Panc1 (cell line): Measurements from ENCODE around the gene RALGAPB. TPM values are rescaled to one million over a fixed set of nuclear protein-coding genes. Genes with fewer than 3 reads are reported as not detected.

Experiments used
- ATAC-seq: fragments of 200-7000 bp; cut with Tn5 transposase; 2 replicates; pipeline ENCODE4 v1.9.1; 2020; ENCODE audit warnings: mild to moderate bottlenecking, moderate library complexity
- BruUV-seq: library from RNA; stranded (reverse); fragments of 400-500 nt; replicated peaks from 2 replicates; lab custom pipeline; 2021; lab: Mats Ljungman, UMichigan
- CTCF ChIA-PET: fragments of 300-600 bp; sonication (Branson Sonifier 250); formaldehyde crosslinking; loops from one replicate; lab custom pipeline; 2022; ENCODE audit warnings: antibody characterized with exemption; lab: Charles Lee
- POLR2A ChIA-PET: fragments of 300-600 bp; sonication (Branson Sonifier 250); formaldehyde crosslinking; loops from one replicate; lab custom pipeline; 2022; ENCODE audit warnings: antibody characterized with exemption; lab: Charles Lee
- DNase-seq: peaks from one replicate; pipeline ENCODE4 v3.0.0-alpha.2; 2010; ENCODE audit warnings: low read depth, low spot score
- H3K27ac ChIP-seq: 2 replicates; pipeline ENCODE4 v1.5.1; 2011; ENCODE audit warnings: mild to moderate bottlenecking, low read length, inconsistent platforms
- H3K27me3 ChIP-seq: fragments of 200-500 bp; sonication (Bioruptor generic); 2 replicates; pipeline ENCODE4 v1.6.0; 2014; ENCODE audit warnings: low read length, inconsistent platforms; ENCODE audit not compliant: control insufficient read depth, insufficient read depth
- H3K36me3 ChIP-seq: fragments of 200-500 bp; sonication (Bioruptor generic); 2 replicates; pipeline ENCODE4 v1.5.1; 2014; ENCODE audit warnings: inconsistent platforms, mild to moderate bottlenecking, low read length, moderate library complexity; ENCODE audit not compliant: control insufficient read depth, insufficient read depth
- H3K4me1 ChIP-seq: 2 replicates; pipeline ENCODE4 v1.5.1; 2011; ENCODE audit warnings: inconsistent platforms, mild to moderate bottlenecking, low read length, moderate library complexity; ENCODE audit not compliant: control insufficient read depth, insufficient read depth
- H3K4me3 ChIP-seq, 2 experiments: 2 replicates each; pipeline ENCODE4 v1.5.1; 2011 to 2012; ENCODE audit warnings: low read depth in 2 of 2, low read length in 2 of 2, mild to moderate bottlenecking in 2 of 2, inconsistent platforms in 1 of 2, moderate library complexity in 1 of 2
- H3K9me3 ChIP-seq: fragments of 200-500 bp; sonication (Bioruptor generic); 2 replicates; pipeline ENCODE4 v1.5.1; 2014; ENCODE audit warnings: low read depth, mild to moderate bottlenecking, inconsistent platforms, low read length, moderate library complexity; ENCODE audit not compliant: control insufficient read depth, insufficient read depth
- POLR2AphosphoS5 ChIP-seq: IDR thresholded peaks from 2 replicates; pipeline ENCODE4 v1.6.1; 2012; ENCODE audit warnings: mild to moderate bottlenecking, low read depth, low read length, moderate library complexity
- SIN3A ChIP-seq: IDR thresholded peaks from 2 replicates; pipeline ENCODE4 v1.6.1; 2012; ENCODE audit warnings: low read depth, mild to moderate bottlenecking, low read length, moderate library complexity, borderline replicate concordance; ENCODE audit not compliant: insufficient read depth
- TCF7L2 ChIP-seq: IDR thresholded peaks from 2 replicates; pipeline ENCODE4 v1.6.1; 2011; ENCODE audit warnings: mild to moderate bottlenecking, low read depth, low read length, inconsistent platforms
- in situ Hi-C: cut with HindIII; loops from 2 replicates; pipeline ENCODE4 v1.10.0; 2016; ENCODE audit warnings: low sequenced_read_pairs, low pct_unique_long_range_greater_than_20kb
- intact Hi-C: fragments of 100-400 bp; cut with micrococcal nuclease; formaldehyde crosslinking; loops from one replicate; pipeline ENCODE4 v1.10.0; 2022; ENCODE audit not compliant: unreplicated experiment
- total RNA-seq: library from RNA; stranded (reverse); gene quantifications from one replicate; pipeline ENCODE4 v1.2.1, GENCODE V29; 2021; ENCODE audit not compliant: unreplicated experiment
- TF ChIP-seq, protein P1 (sequence below), 2 experiments: IDR thresholded peaks; 2 replicates each; pipeline ENCODE4 v1.6.1; 2011 to 2012; ENCODE audit warnings: low read depth in 2 of 2, control low read depth in 1 of 2, low read length in 1 of 2, mild to moderate bottlenecking in 1 of 2, moderate library complexity in 1 of 2; ENCODE audit not compliant: insufficient read depth in 1 of 2
- TF ChIP-seq, protein P2 (sequence below): fragments of 450-650 bp; IDR thresholded peaks from 2 replicates; pipeline ENCODE4 v1.5.1; 2017; ENCODE audit warnings: mild to moderate bottlenecking

RALGAPB gene
- total RNA-seq, 1 experiment from 2014 or later = 33.1 TPM

- in situ Hi-C loops (no loop called here), intact Hi-C loops (no loop called here)
- no peaks in the 10 kb centered on the region for H3K9me3 ChIP-seq
- DNase-seq (no peak), ATAC-seq (no peak)
- H3K36me3 ChIP-seq = no peaks in the 10 kb centered on the region
- H3K4me1 ChIP-seq = no peaks in the 10 kb centered on the region
- TF ChIP-seq POLR2AphosphoS5 = no peak
- TF ChIP-seq SIN3A = no peak
- no peak for TF ChIP-seq TCF7L2
- TF ChIP-seq, protein P1, sequence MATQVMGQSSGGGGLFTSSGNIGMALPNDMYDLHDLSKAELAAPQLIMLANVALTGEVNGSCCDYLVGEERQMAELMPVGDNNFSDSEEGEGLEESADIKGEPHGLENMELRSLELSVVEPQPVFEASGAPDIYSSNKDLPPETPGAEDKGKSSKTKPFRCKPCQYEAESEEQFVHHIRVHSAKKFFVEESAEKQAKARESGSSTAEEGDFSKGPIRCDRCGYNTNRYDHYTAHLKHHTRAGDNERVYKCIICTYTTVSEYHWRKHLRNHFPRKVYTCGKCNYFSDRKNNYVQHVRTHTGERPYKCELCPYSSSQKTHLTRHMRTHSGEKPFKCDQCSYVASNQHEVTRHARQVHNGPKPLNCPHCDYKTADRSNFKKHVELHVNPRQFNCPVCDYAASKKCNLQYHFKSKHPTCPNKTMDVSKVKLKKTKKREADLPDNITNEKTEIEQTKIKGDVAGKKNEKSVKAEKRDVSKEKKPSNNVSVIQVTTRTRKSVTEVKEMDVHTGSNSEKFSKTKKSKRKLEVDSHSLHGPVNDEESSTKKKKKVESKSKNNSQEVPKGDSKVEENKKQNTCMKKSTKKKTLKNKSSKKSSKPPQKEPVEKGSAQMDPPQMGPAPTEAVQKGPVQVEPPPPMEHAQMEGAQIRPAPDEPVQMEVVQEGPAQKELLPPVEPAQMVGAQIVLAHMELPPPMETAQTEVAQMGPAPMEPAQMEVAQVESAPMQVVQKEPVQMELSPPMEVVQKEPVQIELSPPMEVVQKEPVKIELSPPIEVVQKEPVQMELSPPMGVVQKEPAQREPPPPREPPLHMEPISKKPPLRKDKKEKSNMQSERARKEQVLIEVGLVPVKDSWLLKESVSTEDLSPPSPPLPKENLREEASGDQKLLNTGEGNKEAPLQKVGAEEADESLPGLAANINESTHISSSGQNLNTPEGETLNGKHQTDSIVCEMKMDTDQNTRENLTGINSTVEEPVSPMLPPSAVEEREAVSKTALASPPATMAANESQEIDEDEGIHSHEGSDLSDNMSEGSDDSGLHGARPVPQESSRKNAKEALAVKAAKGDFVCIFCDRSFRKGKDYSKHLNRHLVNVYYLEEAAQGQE (IDR thresholded peaks at IDR 0.05; ENCODE audit: insufficient read depth in 1 of 2, low read depth in 2 of 2, low read length in 1 of 2) = no peak
- TF ChIP-seq, protein P2, sequence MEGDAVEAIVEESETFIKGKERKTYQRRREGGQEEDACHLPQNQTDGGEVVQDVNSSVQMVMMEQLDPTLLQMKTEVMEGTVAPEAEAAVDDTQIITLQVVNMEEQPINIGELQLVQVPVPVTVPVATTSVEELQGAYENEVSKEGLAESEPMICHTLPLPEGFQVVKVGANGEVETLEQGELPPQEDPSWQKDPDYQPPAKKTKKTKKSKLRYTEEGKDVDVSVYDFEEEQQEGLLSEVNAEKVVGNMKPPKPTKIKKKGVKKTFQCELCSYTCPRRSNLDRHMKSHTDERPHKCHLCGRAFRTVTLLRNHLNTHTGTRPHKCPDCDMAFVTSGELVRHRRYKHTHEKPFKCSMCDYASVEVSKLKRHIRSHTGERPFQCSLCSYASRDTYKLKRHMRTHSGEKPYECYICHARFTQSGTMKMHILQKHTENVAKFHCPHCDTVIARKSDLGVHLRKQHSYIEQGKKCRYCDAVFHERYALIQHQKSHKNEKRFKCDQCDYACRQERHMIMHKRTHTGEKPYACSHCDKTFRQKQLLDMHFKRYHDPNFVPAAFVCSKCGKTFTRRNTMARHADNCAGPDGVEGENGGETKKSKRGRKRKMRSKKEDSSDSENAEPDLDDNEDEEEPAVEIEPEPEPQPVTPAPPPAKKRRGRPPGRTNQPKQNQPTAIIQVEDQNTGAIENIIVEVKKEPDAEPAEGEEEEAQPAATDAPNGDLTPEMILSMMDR = no peak
- no peaks in the 10 kb centered on the region for H3K27me3 ChIP-seq
- BruUV-seq = no TSS peak
- H3K4me3 ChIP-seq = no peak overlapping the region
- no peak overlapping the region for H3K27ac ChIP-seq
- POLR2A ChIA-PET = no interaction called here
- CTCF ChIA-PET = no interaction called here
These were observed 137.2 kb downstream of the RALGAPB start for GRCh38 chr20:38609815-38610214.

- H3K4me3 ChIP-seq = no peak overlapping the region
- intact Hi-C loops = no loop called here
- no peaks in the 10 kb centered on the region; the same call in 1 of the 2 replicates for H3K27me3 ChIP-seq
- no TSS peak for BruUV-seq
- no peaks in the 10 kb centered on the region for H3K9me3 ChIP-seq
- no peak overlapping the region for H3K27ac ChIP-seq
- TF ChIP-seq, protein P1 (IDR thresholded peaks at IDR 0.05; ENCODE audit: insufficient read depth in 1 of 2, low read depth in 2 of 2, low read length in 1 of 2) = no peak
- no peak for TF ChIP-seq POLR2AphosphoS5
- no peak for TF ChIP-seq SIN3A
- TF ChIP-seq, protein P2 = no peak
- no peak for TF ChIP-seq TCF7L2
- ChIA-PET CTCF (no interaction called here), POLR2A (no interaction called here)
- H3K4me1 ChIP-seq = no peaks in the 10 kb centered on the region
- ATAC-seq (no peak), DNase-seq (no peak)
- in situ Hi-C loops = no loop called here
- H3K36me3 ChIP-seq = no peaks in the 10 kb centered on the region
These were observed 137.9 kb downstream of the RALGAPB start for GRCh38 chr20:38610521-38610920.
